Caco-2 (cell line): ENCODE data around the gene ANKMY1. TPM values are rescaled to one million over a fixed set of nuclear protein-coding genes. Genes with fewer than 3 reads are reported as not detected.
A peak's percentile ranks its signal among the peaks of the same experiment; 100 is the strongest.

Experiments used
- BruUV-seq: library from RNA; stranded (reverse); fragments of 400-500 nt; replicated peaks from 2 replicates; lab custom pipeline; 2021; lab: Mats Ljungman, UMichigan
- CTCF ChIA-PET: fragments of 300-600 bp; sonication (Branson Sonifier 250); formaldehyde crosslinking; loops from one replicate; lab custom pipeline; 2022; ENCODE audit warnings: antibody characterized with exemption; lab: Charles Lee
- POLR2A ChIA-PET: fragments of 300-600 bp; sonication (Branson Sonifier 250); formaldehyde crosslinking; loops from one replicate; lab custom pipeline; 2022; ENCODE audit warnings: antibody characterized with exemption; lab: Charles Lee
- DNase-seq, 2 experiments: peaks; one replicate each; pipeline versions ENCODE4 v3.0.0 to v3.0.0-alpha.2; 2020 to 2022
- H3K27me3 ChIP-seq: replicated peaks from 2 replicates; pipeline ENCODE4 v1.6.0; 2011; ENCODE audit warnings: low read length; ENCODE audit not compliant: control insufficient read depth, insufficient read depth
- H3K36me3 ChIP-seq: 2 replicates; pipeline ENCODE4 v1.5.1; 2011; ENCODE audit warnings: low read length; ENCODE audit not compliant: control insufficient read depth, insufficient read depth
- H3K4me1 ChIP-seq: fragments of 250-450 bp; sonication (Bioruptor Pico); 2 replicates; pipeline ENCODE4 v1.5.1; 2020; ENCODE audit warnings: mild to moderate bottlenecking
- H3K4me3 ChIP-seq: 2 replicates; pipeline ENCODE4 v1.5.1; 2011; ENCODE audit warnings: low read depth, mild to moderate bottlenecking, control low read depth, low read length
- H3K9me3 ChIP-seq: fragments of 250-450 bp; sonication (Bioruptor Pico); 2 replicates; pipeline ENCODE4 v1.5.1; 2020; ENCODE audit warnings: mild to moderate bottlenecking, moderate library complexity
- H3K27ac Mint-ChIP-seq: one replicate; pipeline ENCODE4 v1.8.0; 2022; ENCODE audit warnings: mixed read lengths; ENCODE audit not compliant: unreplicated experiment
- H3K27me3 Mint-ChIP-seq: one replicate; pipeline ENCODE4 v1.8.0; 2022; ENCODE audit warnings: mixed read lengths; ENCODE audit not compliant: insufficient read depth, unreplicated experiment
- H3K36me3 Mint-ChIP-seq: one replicate; pipeline ENCODE4 v1.8.0; 2022; ENCODE audit warnings: mild to moderate bottlenecking, mixed read lengths; ENCODE audit not compliant: insufficient read depth, unreplicated experiment
- H3K4me1 Mint-ChIP-seq: one replicate; pipeline ENCODE4 v1.8.0; 2022; ENCODE audit warnings: low read depth, mixed read lengths; ENCODE audit not compliant: unreplicated experiment
- H3K4me3 Mint-ChIP-seq: one replicate; pipeline ENCODE4 v1.8.0; 2022; ENCODE audit warnings: mild to moderate bottlenecking, moderate library complexity, mixed read lengths; ENCODE audit not compliant: unreplicated experiment
- H3K9me3 Mint-ChIP-seq: one replicate; pipeline ENCODE4 v1.8.0; 2022; ENCODE audit warnings: mixed read lengths; ENCODE audit not compliant: unreplicated experiment
- CTCF ChIP-seq, 2 experiments: fragments of 200-600 bp in 1 of 2; IDR thresholded peaks; 1 replicate in 1 of 2; 2 replicates in 1 of 2; pipeline versions ENCODE4 v1.5.1 to v1.8.0; 2011 to 2022; ENCODE audit warnings: antibody characterized with exemption in 1 of 2, control low read depth in 1 of 2, inconsistent platforms in 1 of 2, low read depth in 1 of 2, low read length in 1 of 2, mild to moderate bottlenecking in 1 of 2, moderate library complexity in 1 of 2; ENCODE audit not compliant: insufficient read depth in 1 of 2, severe bottlenecking in 1 of 2, unreplicated experiment in 1 of 2
- intact Hi-C: fragments of 100-400 bp; cut with micrococcal nuclease; formaldehyde crosslinking; loops from one replicate; pipeline ENCODE4 v1.10.0; 2022; ENCODE audit not compliant: unreplicated experiment
- total RNA-seq: library from RNA; stranded (reverse); gene quantifications from 2 replicates; pipeline ENCODE4 v1.2.3, GENCODE V29; 2022

The ANKMY1 gene
- total RNA-seq, 1 experiment from 2014 or later: 12.2 TPM

- no peaks in the 10 kb centered on the region for H3K36me3 Mint-ChIP-seq
- DNase-seq: peak in 1 of 2 experiments; percentile 15
- Histone ChIP-seq H3K27me3 (no peaks in the 10 kb centered on the region), H3K4me3 (no peak overlapping the region), H3K9me3 (no peaks in the 10 kb centered on the region), H3K36me3 (no peaks in the 10 kb centered on the region), H3K4me1 (no peaks in the 10 kb centered on the region)
- no peaks in the 10 kb centered on the region for H3K9me3 Mint-ChIP-seq
- H3K4me3 Mint-ChIP-seq: no peak overlapping the region
- no peak overlapping the region for H3K27ac Mint-ChIP-seq
- peaks cover 8% of the 10 kb centered on the region for H3K4me1 Mint-ChIP-seq
- ChIA-PET POLR2A (no interaction called here), CTCF (no interaction called here)
- intact Hi-C loops: no loop called here
- TF ChIP-seq CTCF (IDR thresholded peaks at IDR 0.05; ENCODE audit: insufficient read depth in 1 of 2, low read depth in 1 of 2, low read length in 1 of 2, severe bottlenecking in 1 of 2, unreplicated experiment in 1 of 2): no peak
- BruUV-seq: no TSS peak
- no peaks in the 10 kb centered on the region for H3K27me3 Mint-ChIP-seq
These were observed 35.4 kb upstream of the ANKMY1 start for GRCh38 chr2:240593026-240593702.

GRCh38 chr2:240591784-240592183 is 34.0 kb upstream of the ANKMY1 start:
- no peak for DNase-seq
- Mint-ChIP-seq H3K36me3 (no peaks in the 10 kb centered on the region), H3K4me3 (no peak overlapping the region), H3K9me3 (no peaks in the 10 kb centered on the region), H3K27ac (no peak overlapping the region), H3K4me1 (peaks cover 16% of the 10 kb centered on the region), H3K27me3 (no peaks in the 10 kb centered on the region)
- no peaks in the 10 kb centered on the region for H3K4me1 ChIP-seq
- H3K36me3 ChIP-seq: no peaks in the 10 kb centered on the region
- no peaks in the 10 kb centered on the region for H3K27me3 ChIP-seq
- ChIA-PET CTCF (no interaction called here), POLR2A (no interaction called here)
- intact Hi-C loops: no loop called here
- no TSS peak for BruUV-seq
- no peak for TF ChIP-seq CTCF (IDR thresholded peaks at IDR 0.05; ENCODE audit: insufficient read depth in 1 of 2, low read depth in 1 of 2, low read length in 1 of 2, severe bottlenecking in 1 of 2, unreplicated experiment in 1 of 2)
- H3K9me3 ChIP-seq: no peaks in the 10 kb centered on the region
- H3K4me3 ChIP-seq: no peak overlapping the region

GRCh38 chr2:240591226-240591625 is 33.4 kb upstream of the ANKMY1 start:
- CTCF ChIA-PET: no interaction called here
- Mint-ChIP-seq H3K27me3 (no peaks in the 10 kb centered on the region), H3K9me3 (no peaks in the 10 kb centered on the region), H3K4me1 (peaks cover 16% of the 10 kb centered on the region), H3K27ac (no peak overlapping the region), H3K36me3 (no peaks in the 10 kb centered on the region), H3K4me3 (no peak overlapping the region)
- no peaks in the 10 kb centered on the region for H3K36me3 ChIP-seq
- no peak overlapping the region for H3K4me3 ChIP-seq
- no peaks in the 10 kb centered on the region for H3K27me3 ChIP-seq
- H3K4me1 ChIP-seq: no peaks in the 10 kb centered on the region
- no peak for DNase-seq
- no TSS peak for BruUV-seq
- POLR2A ChIA-PET: no interaction called here
- TF ChIP-seq CTCF (IDR thresholded peaks at IDR 0.05; ENCODE audit: insufficient read depth in 1 of 2, low read depth in 1 of 2, low read length in 1 of 2, severe bottlenecking in 1 of 2, unreplicated experiment in 1 of 2): no peak
- intact Hi-C loops: no loop called here
- H3K9me3 ChIP-seq: no peaks in the 10 kb centered on the region
